ENCODE results near the gene MICU2. TPM values are rescaled to one million over a fixed set of nuclear protein-coding genes. Genes with fewer than 3 reads are reported as not detected.
A peak's percentile ranks its signal among the peaks of the same experiment; 100 is the strongest.

The MICU2 gene
- total and polyA plus RNA-seq, 2 of the 4 experiments (the other 2 are of a cell fraction) = 14.9 to 25.0 TPM

- no peak overlapping the region for H2AK5ac ChIP-seq (ENCODE audit: low read depth, low read length)
- ChIA-PET CTCF (interaction anchor here (0.6 to 1.7 kb wide), 3 partner anchors 11 to 19 kb away, joined by 3 to 6 read pairs (median 5); no protein-coding TSS in a partner anchor), POLR2A (ENCODE audit: unreplicated experiment) (no interaction called here)
- no peaks in the 10 kb centered on the region for H4K20me1 ChIP-seq (ENCODE audit: insufficient read depth, low read length)
- peak overlapping the region; percentile 38; the same call in 1 of the 2 replicates for H3K4me2 ChIP-seq (ENCODE audit: low read depth, low read length)
- no peak overlapping the region for H3K23ac ChIP-seq (ENCODE audit: low read depth, low read length)
- H3K4ac ChIP-seq (ENCODE audit: low read depth, low read length) = no peak overlapping the region
- no peak overlapping the region for H4K8ac ChIP-seq (ENCODE audit: low read depth in 2 of 2, low read length in 2 of 2)
- H2AK9ac ChIP-seq (replicated peaks; ENCODE audit: low read depth, low read length, poor library complexity) = no peak overlapping the region
- DNase-seq = peak; percentile 52
- H3K4me1 ChIP-seq (ENCODE audit: control insufficient read depth, insufficient read depth, low read length) = no peaks in the 10 kb centered on the region
- no peak overlapping the region for H4K5ac ChIP-seq (ENCODE audit: low read depth, low read length)
- H3K27ac ChIP-seq (ENCODE audit: insufficient read depth, low read length) = no peak overlapping the region
- H3K9me3 ChIP-seq (ENCODE audit: control insufficient read depth, insufficient read depth, low read length) = no peaks in the 10 kb centered on the region
- no peak overlapping the region for H2BK20ac ChIP-seq (ENCODE audit: low read depth, low read length)
- H3K56ac ChIP-seq (ENCODE audit: extremely low read depth, insufficient read depth, low read length) = no peak overlapping the region
- in situ Hi-C loops (cut with MboI; ENCODE audit: low sequenced_read_pairs) = loop anchor here (25.0 kb wide), 3 partner anchors 1162 to 1687 kb away; no protein-coding TSS in a partner anchor
- H2AFZ ChIP-seq (replicated peaks; ENCODE audit: low read length, poor library complexity) = no peak overlapping the region
- peak; percentile 94 for ATAC-seq (ENCODE audit: low read depth)
- no TSS peak for BruUV-seq (replicated peaks)
- H3K36me3 ChIP-seq (ENCODE audit: control insufficient read depth, insufficient read depth, low read length) = no peaks in the 10 kb centered on the region
- dilution Hi-C loops (cut with HindIII; ENCODE audit: low sequenced_read_pairs, unreplicated experiment) = no loop called here
- H3K4me3 ChIP-seq (ENCODE audit: insufficient read depth, low read depth, low read length) = no peak overlapping the region
- H3K79me1 ChIP-seq (ENCODE audit: low read depth in 1 of 2, low read length in 2 of 2) = no peaks in the 10 kb centered on the region
- no peak overlapping the region for H4K91ac ChIP-seq (ENCODE audit: insufficient read depth, low read depth, low read length)
- no CpG with 5 or more reads among the region's 8 CpGs for WGBS, 2 experiments (ENCODE audit: extremely low coverage in 2 of 2, insufficient read length in 1 of 2)
- no peak overlapping the region for H3K14ac ChIP-seq (replicated peaks; ENCODE audit: low read depth, low read length)
- no peak for TF ChIP-seq RCOR1 (IDR thresholded peaks at IDR 0.05; ENCODE audit: insufficient replicate concordance, low read length)
- TF ChIP-seq RAD21 (IDR thresholded peaks at IDR 0.05; ENCODE audit: low read length) = peak; percentile 82
- TF ChIP-seq CHD1 (IDR thresholded peaks at IDR 0.05; ENCODE audit: low read depth, low read length) = no peak
- TF ChIP-seq CTCF (conservative IDR thresholded peaks at IDR 0.05; ENCODE audit: low read depth, low read length) = peak; percentile 74
- no peak for TF ChIP-seq RFX5 (IDR thresholded peaks at IDR 0.05; ENCODE audit: low read depth, low read length)
- TF ChIP-seq SMC3 (IDR thresholded peaks at IDR 0.05; ENCODE audit: low read depth, low read length) = peak; percentile 67
- no peak overlapping the region for H2BK5ac ChIP-seq (ENCODE audit: low read depth, low read length, poor library complexity, severe bottlenecking)
- H3K9me1 ChIP-seq (ENCODE audit: insufficient read depth, low read length) = no peaks in the 10 kb centered on the region
- peaks cover 4% of the 10 kb centered on the region for H3K27me3 ChIP-seq (ENCODE audit: control insufficient read depth, insufficient read depth, low read length)
- H3K9ac ChIP-seq (ENCODE audit: low read depth, low read length) = no peak overlapping the region
- no peak overlapping the region for H2BK120ac ChIP-seq (ENCODE audit: low read depth, low read length)
- intact Hi-C loops (cut with micrococcal nuclease) = loop anchor here (1.0 to 5.0 kb wide), 3 partner anchors 653 to 1395 kb away; no protein-coding TSS in a partner anchor
- no peak overlapping the region for H3K18ac ChIP-seq (ENCODE audit: low read depth, low read length)
- H2BK15ac ChIP-seq (ENCODE audit: low read depth, low read length) = no peak overlapping the region
Measured at GRCh38 chr13:21625366-21625765, 21.4 kb upstream of the MICU2 start.

Data from IMR-90 (cell line).